Left lobe of liver (tissue), 2 donors: ENCODE results near the gene PRDM16. TPM values are rescaled to one million over a fixed set of nuclear protein-coding genes. Genes with fewer than 3 reads are reported as not detected.

ENCODE experiments used
- ATAC-seq: fragments of 200-7000 bp; cut with Tn5 transposase; one replicate; pipeline ENCODE4 v1.9.1; 2020; ENCODE audit warnings: mild to moderate bottlenecking, moderate library complexity
- DNase-seq: peaks from one replicate; pipeline ENCODE4 v3.0.0-alpha.2; 2020; ENCODE audit warnings: low spot score
- total RNA-seq: library from RNA; stranded (reverse); gene quantifications from one replicate; pipeline ENCODE4 v1.2.1, GENCODE V29; 2021
- donor health status: DM: no; HTN: no; CAD: no; lungs with moderate emphysema.
- donor health status: DM: no; HTN: yes; CAD: no.

The PRDM16 gene
- total RNA-seq, 1 donor from 2014 or later, result 0.43 TPM

- ATAC-seq (peak; percentile 88), DNase-seq (peak; percentile 55)
These were observed 150.2 kb downstream of the PRDM16 start for GRCh38 chr1:3219005-3219790.

- DNase-seq, result no peak
- ATAC-seq, result no peak
These were observed 150.9 kb downstream of the PRDM16 start for GRCh38 chr1:3219791-3220467.

GRCh38 chr1:3221112-3222041 lies 152.4 kb downstream of the PRDM16 start:
- ATAC-seq, result no peak
- DNase-seq, result no peak

GRCh38 chr1:3222042-3222692 lies 153.2 kb downstream of the PRDM16 start:
- ATAC-seq (no peak), DNase-seq (no peak)

GRCh38 chr1:3225661-3226060 lies 156.7 kb downstream of the PRDM16 start:
- no peak for ATAC-seq

GRCh38 chr1:3226191-3226590 lies 157.2 kb downstream of the PRDM16 start:
- DNase-seq (no peak), ATAC-seq (no peak)

More at GRCh38 chr1:3225661-3226060, 156.7 kb downstream of the PRDM16 start:
- DNase-seq, result no peak

GRCh38 chr1:3226701-3227350 lies 157.8 kb downstream of the PRDM16 start:
- ATAC-seq (no peak), DNase-seq (no peak)

GRCh38 chr1:3227351-3227704 lies 158.3 kb downstream of the PRDM16 start:
- no peak for DNase-seq
- ATAC-seq, result no peak

GRCh38 chr1:3227893-3228292 lies 158.9 kb downstream of the PRDM16 start:
- ATAC-seq, result no peak
- no peak for DNase-seq

- no peak for DNase-seq
- ATAC-seq, result no peak
These were observed 160.2 kb downstream of the PRDM16 start for GRCh38 chr1:3229081-3229725.

GRCh38 chr1:3230553-3230952 lies 161.6 kb downstream of the PRDM16 start:
- no peak for DNase-seq
- ATAC-seq, result no peak

GRCh38 chr1:3231245-3231644 lies 162.2 kb downstream of the PRDM16 start:
- ATAC-seq, result no peak
- no peak for DNase-seq

GRCh38 chr1:3231826-3232225 lies 162.8 kb downstream of the PRDM16 start:
- DNase-seq (no peak), ATAC-seq (no peak)

GRCh38 chr1:3233031-3233430 lies 164.0 kb downstream of the PRDM16 start:
- ATAC-seq (no peak), DNase-seq (no peak)

- DNase-seq (no peak), ATAC-seq (no peak)
These were observed 164.5 kb downstream of the PRDM16 start for GRCh38 chr1:3233551-3233950.

- ATAC-seq (no peak), DNase-seq (no peak)
These were observed 165.3 kb downstream of the PRDM16 start for GRCh38 chr1:3234281-3234680.

GRCh38 chr1:3234956-3235355 lies 166.0 kb downstream of the PRDM16 start:
- ATAC-seq (no peak), DNase-seq (no peak)

GRCh38 chr1:3235496-3235895 lies 166.5 kb downstream of the PRDM16 start:
- ATAC-seq, result no peak
- DNase-seq, result no peak

- ATAC-seq (no peak), DNase-seq (no peak)
These were observed 167.4 kb downstream of the PRDM16 start for GRCh38 chr1:3236361-3236760.

- ATAC-seq (no peak), DNase-seq (no peak)
These were observed 168.0 kb downstream of the PRDM16 start for GRCh38 chr1:3236955-3237354.
